GM19023 (cell line): ENCODE measurements around the gene IL1RAPL2.
"Not testable (repeated sequence)": the region's sequence is repeated elsewhere in the genome, so short reads cannot be mapped to it uniquely, and the experiment has no call there.

ENCODE experiments used
- ATAC-seq: cut with Tn5 transposase; IDR thresholded peaks from one replicate; pipeline ENCODE4 v1.9.1; 2021; ENCODE audit warnings: mild to moderate bottlenecking, moderate library complexity; ENCODE audit not compliant: unreplicated experiment

IL1RAPL2 gene

GRCh38 chrX:104565791-104566680, at the start of gene IL1RAPL2:
Gene IL1RAPL2 (plus strand): TSS chrX:104566199.
- no peak for ATAC-seq

DNA sequence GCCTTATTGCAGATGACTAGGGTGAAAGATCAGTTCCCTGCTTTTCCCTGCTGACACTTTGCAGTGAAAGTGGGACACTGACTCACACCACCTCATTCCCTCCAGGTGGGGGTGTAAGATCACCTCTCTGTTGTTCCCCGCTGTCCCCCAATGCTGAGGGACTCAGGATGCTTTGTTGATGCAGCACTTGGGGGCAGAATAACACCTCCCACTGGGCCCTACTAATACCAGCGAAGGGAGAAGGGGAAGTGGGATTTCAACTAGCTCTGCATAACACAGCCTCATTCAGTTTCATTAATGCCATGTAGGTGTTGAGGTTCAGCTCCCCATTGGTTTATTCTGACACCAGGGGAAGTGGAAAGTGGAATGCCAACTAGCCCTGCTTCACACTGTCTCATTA, 43.6 kb upstream of the IL1RAPL2 start:
- ATAC-seq = no peak

DNA sequence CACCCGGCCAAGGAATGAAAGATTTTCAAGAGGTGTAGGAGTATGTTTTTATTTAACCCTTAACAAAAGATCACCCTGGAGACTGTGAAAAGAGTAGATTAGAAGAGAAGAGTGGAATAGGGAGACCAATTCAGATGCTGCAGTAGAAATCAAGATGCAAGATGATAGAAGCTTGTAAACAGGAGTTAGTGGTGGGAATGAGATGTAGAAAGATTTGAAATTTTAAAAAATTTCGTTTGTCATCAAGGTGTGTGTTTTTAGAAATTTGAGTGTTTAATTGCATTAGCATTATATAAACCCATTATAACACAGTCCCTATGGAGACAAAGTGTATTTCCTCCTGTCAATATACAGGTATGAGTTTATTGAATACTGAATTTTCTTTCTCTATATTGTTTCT, 42.1 kb upstream of the IL1RAPL2 start:
- no peak for ATAC-seq

DNA sequence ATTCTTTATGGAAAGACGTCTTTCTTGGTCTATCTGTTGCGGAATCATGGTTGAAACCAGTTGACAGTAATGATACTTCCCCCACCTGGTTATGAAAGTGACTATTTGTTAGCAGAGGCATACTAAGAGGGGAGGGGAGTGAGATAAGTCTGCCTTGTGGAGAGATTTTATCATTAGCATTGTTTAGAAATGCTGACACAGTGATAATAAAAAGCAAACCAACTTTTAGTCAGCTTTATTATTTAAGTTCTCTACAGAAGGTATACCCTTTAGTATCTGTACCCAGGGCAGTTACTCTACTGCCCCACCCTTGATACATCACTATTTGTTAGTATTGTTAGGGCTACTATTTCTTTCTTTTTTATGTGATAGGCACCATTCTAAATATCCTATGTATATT, 26.9 kb upstream of the IL1RAPL2 start:
- ATAC-seq = no peak

DNA sequence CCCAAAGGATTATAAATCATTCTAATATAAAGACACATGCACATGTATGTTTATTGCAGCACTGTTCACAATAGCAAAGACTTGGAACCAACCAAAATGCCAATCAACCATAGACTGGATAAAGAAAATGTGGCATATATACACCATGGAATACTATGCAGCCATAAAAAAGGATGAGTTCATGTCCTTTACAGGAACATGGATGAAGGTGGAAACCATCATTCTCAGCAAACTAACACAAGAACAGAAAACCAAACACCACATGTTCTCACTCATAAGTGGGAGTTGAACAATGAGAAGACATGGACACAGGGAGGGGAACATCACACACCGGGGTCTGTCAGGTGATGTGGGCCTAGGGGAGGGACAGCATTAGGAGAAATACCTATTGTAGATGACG, 23.6 kb upstream of the IL1RAPL2 start:
- ATAC-seq = not testable (repeated sequence)

- no peak for ATAC-seq
These were observed 1.7 kb upstream of the IL1RAPL2 start for GRCh38 chrX:104564335-104564734.

- ATAC-seq = no peak
These were observed 887 bp upstream of the IL1RAPL2 start for GRCh38 chrX:104564921-104565703.

- no peak for ATAC-seq
These were observed 892 bp downstream of the IL1RAPL2 start for GRCh38 chrX:104566681-104567501.

DNA sequence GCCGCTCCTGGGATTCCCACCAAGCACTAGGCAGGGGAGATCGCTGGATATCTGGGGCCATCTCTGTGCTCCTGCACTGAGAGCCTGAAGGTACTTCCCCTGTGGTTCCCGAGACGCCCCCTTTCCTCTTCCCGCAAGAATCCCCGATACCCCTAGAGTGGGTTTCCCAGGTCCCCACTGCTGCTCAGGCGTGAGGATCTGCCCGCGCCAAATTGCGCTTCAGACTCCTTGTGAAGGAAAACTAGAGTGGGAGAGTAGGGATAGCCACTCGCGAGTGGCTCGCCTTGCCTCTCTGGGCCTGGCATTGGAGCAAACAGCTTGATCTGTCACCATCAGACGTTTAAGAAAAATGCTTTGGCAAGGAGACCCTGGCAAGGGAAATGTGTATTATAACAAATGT, 1.5 kb downstream of the IL1RAPL2 start:
- ATAC-seq = no peak

DNA sequence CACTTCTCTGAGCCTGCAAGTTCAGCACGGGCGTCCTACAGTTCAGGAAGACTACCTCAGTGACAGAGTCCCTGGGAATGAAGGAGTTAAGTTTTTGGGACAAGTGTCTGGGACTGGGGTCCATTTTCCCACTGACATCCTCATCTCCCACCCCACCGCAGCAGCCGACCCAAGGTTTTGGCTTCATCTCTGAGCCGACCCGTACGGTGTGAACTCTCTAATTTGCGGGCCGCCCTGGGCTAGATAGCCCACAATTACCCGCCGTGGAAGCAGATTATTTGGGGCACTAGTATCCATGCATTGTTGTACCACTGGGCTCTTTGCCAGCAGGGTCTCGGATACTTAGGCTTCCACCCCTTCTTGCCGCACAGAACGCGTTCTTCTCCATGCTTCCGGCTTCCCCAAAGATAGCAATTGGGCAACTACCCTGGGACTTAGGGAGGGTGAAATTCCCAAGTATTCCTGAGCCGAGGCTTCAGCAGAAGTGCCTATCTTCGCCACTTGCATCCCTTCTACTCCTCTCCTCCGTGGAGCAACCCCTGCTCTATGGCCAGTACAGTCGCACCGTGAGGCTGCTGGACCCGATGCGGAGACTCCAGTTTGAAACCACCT, 2.4 kb downstream of the IL1RAPL2 start:
- ATAC-seq = no peak

DNA sequence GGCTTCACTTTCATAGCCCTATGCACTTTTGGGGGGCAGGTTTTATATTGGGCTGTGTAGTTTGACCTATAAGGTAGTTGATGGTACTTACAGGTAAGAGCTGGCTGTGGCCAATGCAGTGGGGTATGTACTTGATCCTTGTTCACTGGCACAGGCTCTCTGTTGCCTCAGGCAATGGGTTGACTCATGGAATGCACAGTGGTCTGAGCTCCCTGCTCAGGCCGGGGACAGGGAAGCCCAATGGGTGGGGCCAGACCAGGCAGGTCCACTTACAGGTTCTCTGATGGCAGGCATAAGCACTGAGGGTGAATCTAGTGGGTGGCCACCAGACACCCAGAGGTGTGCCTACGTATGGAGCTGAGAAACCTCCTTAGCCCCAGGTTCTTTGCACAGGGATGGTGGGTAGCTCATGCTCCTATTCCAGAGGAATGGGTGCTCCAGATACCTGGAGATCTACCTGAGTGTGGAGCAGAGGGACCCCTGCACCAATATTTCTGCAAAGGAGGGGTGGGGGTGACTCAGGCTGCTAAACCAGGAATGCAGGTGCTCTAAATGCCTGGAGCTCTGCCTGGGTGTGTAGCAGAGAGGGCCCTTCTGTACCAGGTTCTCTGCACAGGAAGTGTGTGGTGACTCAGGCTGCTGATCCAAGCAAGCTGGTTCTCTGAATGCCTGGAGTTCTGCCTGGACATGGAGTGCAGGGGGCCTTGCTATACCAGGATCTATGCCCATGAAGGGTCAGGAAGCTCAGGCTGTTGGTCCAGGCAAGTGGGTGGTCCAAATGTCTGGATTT, 52.3 kb downstream of the IL1RAPL2 start:
- no peak for ATAC-seq

DNA sequence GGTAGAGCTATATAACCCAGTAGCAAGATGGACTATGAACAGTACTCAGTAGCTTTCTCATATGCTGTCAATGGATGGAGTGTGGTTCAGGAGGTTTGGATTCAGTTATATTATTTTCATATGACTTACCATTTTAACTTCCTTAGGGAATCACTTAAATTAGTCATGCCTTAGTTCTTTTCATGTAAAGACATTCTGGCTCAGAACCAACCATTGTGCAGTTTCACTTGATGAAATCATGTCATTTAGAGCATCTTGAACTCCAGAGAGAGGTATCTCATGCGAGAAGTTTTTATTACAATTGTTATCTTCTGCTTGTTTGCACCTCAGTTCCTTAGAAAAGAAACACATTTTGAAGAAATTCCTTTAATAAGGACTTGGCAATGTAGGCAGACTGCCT, 55.8 kb downstream of the IL1RAPL2 start:
- no peak for ATAC-seq

DNA sequence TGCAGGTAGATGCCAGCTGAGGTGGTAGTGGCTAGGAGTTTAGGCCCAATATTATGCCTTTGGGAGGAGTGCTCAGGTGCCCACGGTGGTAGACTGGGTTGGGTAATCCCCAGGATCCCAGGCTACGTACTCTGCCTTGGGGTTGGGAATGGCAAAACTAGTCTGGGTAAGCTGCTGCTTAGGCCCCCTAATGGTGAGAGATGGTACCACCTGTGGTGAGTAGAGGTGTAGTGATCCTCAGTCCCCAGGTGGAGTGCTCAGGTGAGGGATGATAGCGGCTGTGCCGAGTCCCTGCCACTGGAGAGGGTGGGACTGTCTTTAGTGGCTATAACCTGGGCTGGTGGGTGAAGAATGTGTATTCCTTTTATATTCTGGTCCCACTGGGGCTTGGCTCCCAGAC, 75.2 kb downstream of the IL1RAPL2 start:
- ATAC-seq = no peak

GRCh38 chrX:104647084-104647483, 81.1 kb downstream of the IL1RAPL2 start:
- ATAC-seq = no peak

- no peak for ATAC-seq
These were observed 93.2 kb downstream of the IL1RAPL2 start for GRCh38 chrX:104659005-104659744.

GRCh38 chrX:104660092-104660491, 94.1 kb downstream of the IL1RAPL2 start:
- ATAC-seq = no peak

- no peak for ATAC-seq
These were observed 96.7 kb downstream of the IL1RAPL2 start for GRCh38 chrX:104662694-104663093.

GRCh38 chrX:104665691-104666090, 99.7 kb downstream of the IL1RAPL2 start:
- ATAC-seq = no peak

GRCh38 chrX:104668550-104668949, 102.6 kb downstream of the IL1RAPL2 start:
- no peak for ATAC-seq
